PC-3 (cell line): Measurements from ENCODE around the gene GLB1L2. TPM values are rescaled to one million over a fixed set of nuclear protein-coding genes. Genes with fewer than 3 reads are reported as not detected.

Experiments
- ATAC-seq: fragments of 200-7000 bp; cut with Tn5 transposase; 2 replicates; pipeline ENCODE4 v1.9.1; 2020; ENCODE audit warnings: mild to moderate bottlenecking, moderate library complexity
- BruUV-seq: library from RNA; stranded (reverse); fragments of 400-500 nt; replicated peaks from 2 replicates; lab custom pipeline; 2021; lab: Mats Ljungman, UMichigan
- CTCF ChIA-PET: fragments of 300-600 bp; sonication (Branson Sonifier 250); formaldehyde crosslinking; loops from one replicate; lab custom pipeline; 2022; ENCODE audit warnings: antibody characterized with exemption; lab: Charles Lee
- POLR2A ChIA-PET: fragments of 300-600 bp; sonication (Branson Sonifier 250); formaldehyde crosslinking; loops from one replicate; lab custom pipeline; 2022; ENCODE audit warnings: antibody characterized with exemption; ENCODE audit not compliant: unreplicated experiment; lab: Charles Lee
- DNase-seq: peaks from one replicate; pipeline ENCODE4 v3.0.0-alpha.2; 2015
- H2AFZ ChIP-seq: fragments of 300-600 bp; sonication (generic); 2 replicates; pipeline ENCODE4 v1.6.0; 2016; ENCODE audit warnings: antibody characterized with exemption, low read length
- H3F3A ChIP-seq: fragments of 300-600 bp; sonication (generic); one replicate; pipeline ENCODE4 v1.6.0; 2017; ENCODE audit warnings: antibody characterized with exemption, low read length, control low read depth, mild to moderate bottlenecking; ENCODE audit not compliant: unreplicated experiment
- H3K27ac ChIP-seq: fragments of 300-600 bp; sonication (generic); 2 replicates; pipeline ENCODE4 v1.5.1; 2016; ENCODE audit warnings: mild to moderate bottlenecking, low read length
- H3K27me3 ChIP-seq: fragments of 300-600 bp; sonication (generic); 2 replicates; pipeline ENCODE4 v1.6.1; 2016; ENCODE audit warnings: low read length, mixed read lengths
- H3K36me3 ChIP-seq: fragments of 300-600 bp; sonication (generic); 2 replicates; pipeline ENCODE4 v1.6.1; 2016; ENCODE audit warnings: low read depth, mixed run types, low read length, mixed read lengths
- H3K4me1 ChIP-seq: fragments of 300-600 bp; sonication (generic); 2 replicates; pipeline ENCODE4 v1.5.1; 2016; ENCODE audit warnings: low read length; ENCODE audit not compliant: insufficient read depth
- H3K4me2 ChIP-seq: fragments of 300-600 bp; sonication (generic); 2 replicates; pipeline ENCODE4 v1.6.0; 2016; ENCODE audit warnings: low read length
- H3K4me3 ChIP-seq: fragments of 300-600 bp; sonication (generic); 2 replicates; pipeline ENCODE4 v1.5.1; 2016; ENCODE audit warnings: mild to moderate bottlenecking, low read length, mixed read lengths
- H3K79me2 ChIP-seq: fragments of 300-600 bp; sonication (generic); 2 replicates; pipeline ENCODE4 v1.6.1; 2017; ENCODE audit warnings: low read length, mixed read lengths
- H3K9ac ChIP-seq: fragments of 300-600 bp; sonication (generic); 2 replicates; pipeline ENCODE4 v1.6.0; 2016; ENCODE audit warnings: mild to moderate bottlenecking, low read length
- H3K9me2 ChIP-seq: fragments of 300-600 bp; sonication (generic); replicated peaks from 2 replicates; pipeline ENCODE4 v1.6.1; 2016; ENCODE audit warnings: mixed run types, low read length, mixed read lengths
- H3K9me3 ChIP-seq: fragments of 300-600 bp; sonication (generic); 2 replicates; pipeline ENCODE4 v1.6.1; 2016; ENCODE audit warnings: low read length, mixed read lengths
- H4K20me1 ChIP-seq: fragments of 300-600 bp; sonication (generic); 2 replicates; pipeline ENCODE4 v1.6.1; 2016; ENCODE audit warnings: low read length, mixed read lengths
- EZH2 ChIP-seq: fragments of 300-600 bp; sonication (generic); IDR thresholded peaks from one replicate; pipeline ENCODE4 v1.6.1; 2017; ENCODE audit warnings: antibody characterized with exemption, mild to moderate bottlenecking, low read length; ENCODE audit not compliant: unreplicated experiment
- EZH2phosphoT487 ChIP-seq: fragments of 300-600 bp; sonication (generic); IDR thresholded peaks from 2 replicates; pipeline ENCODE4 v1.6.1; 2018; ENCODE audit warnings: mild to moderate bottlenecking, antibody characterized with exemption, low read length, borderline replicate concordance
- intact Hi-C: fragments of 100-400 bp; cut with micrococcal nuclease; formaldehyde crosslinking; loops from 2 replicates; pipeline ENCODE4 v1.9.0; 2023
- total RNA-seq: library from RNA; depleted of rRNA; stranded (reverse); fragments of >200 nt; gene quantifications from 2 replicates; pipeline ENCODE4 v1.2.3, GENCODE V29; 2014
- TF ChIP-seq, protein P1 (sequence below): fragments of 300-600 bp; sonication (generic); conservative IDR thresholded peaks from 2 replicates; pipeline ENCODE4 v1.5.1; 2017; ENCODE audit warnings: antibody characterized with exemption, low read depth, mild to moderate bottlenecking, low read length

The GLB1L2 gene
- total RNA-seq, 1 experiment from 2014 or later = 0.62 TPM

DNA sequence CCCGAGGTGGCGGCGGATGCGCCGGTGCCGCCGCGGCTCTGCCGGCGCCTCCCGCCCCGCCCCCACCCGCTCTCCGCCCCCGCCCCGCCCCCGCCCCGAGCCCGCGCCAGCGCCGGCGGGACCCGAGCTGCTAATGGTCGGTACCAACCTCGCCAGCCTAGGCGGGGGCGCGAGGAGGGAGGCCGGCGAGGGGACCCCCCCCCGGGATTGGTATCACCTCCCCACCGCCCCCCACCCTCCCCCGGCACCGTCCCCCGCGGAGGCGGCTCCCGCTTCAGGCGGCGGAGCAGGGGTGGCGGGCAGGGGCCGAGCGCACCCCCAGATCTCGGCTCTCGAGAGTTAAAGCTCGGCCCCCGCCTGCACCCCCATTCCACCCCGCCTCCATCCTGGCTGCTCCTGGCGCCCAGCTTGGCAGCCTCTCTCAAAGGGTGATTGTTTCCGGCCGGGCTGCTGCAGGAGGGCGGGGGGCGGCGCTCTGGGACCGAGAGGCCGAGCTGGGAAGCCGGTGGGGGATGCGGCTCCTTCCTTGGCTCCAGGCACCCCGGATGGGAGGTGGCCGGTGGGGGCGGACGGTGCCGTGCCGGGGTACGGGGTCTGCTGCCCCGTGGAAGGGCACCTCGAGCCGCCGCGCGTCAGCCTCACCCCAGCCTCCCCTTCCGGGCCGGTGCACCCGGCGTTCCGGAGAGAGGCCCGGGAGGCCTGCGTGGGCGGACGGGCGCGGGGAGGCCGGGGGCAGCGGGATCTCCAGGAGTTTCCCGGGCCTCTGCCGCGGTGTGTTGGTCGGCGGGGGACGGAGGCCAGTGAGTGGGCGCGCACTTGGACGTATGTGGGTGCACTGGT, 80.6 kb downstream of the GLB1L2 start, which contains the start of gene B3GAT1:
B3GAT1 (minus strand) TSS at position 40 of the 840 bp plus-strand sequence. CDS start 24,583 bp downstream, outside the sequence.
- H3K27ac ChIP-seq = no peak within 1 kb of the TSS
- no peaks in the 10 kb centered on the region for H3F3A ChIP-seq
- CTCF ChIA-PET = no interaction called here
- no peak for TF ChIP-seq EZH2
- TF ChIP-seq, protein P1, sequence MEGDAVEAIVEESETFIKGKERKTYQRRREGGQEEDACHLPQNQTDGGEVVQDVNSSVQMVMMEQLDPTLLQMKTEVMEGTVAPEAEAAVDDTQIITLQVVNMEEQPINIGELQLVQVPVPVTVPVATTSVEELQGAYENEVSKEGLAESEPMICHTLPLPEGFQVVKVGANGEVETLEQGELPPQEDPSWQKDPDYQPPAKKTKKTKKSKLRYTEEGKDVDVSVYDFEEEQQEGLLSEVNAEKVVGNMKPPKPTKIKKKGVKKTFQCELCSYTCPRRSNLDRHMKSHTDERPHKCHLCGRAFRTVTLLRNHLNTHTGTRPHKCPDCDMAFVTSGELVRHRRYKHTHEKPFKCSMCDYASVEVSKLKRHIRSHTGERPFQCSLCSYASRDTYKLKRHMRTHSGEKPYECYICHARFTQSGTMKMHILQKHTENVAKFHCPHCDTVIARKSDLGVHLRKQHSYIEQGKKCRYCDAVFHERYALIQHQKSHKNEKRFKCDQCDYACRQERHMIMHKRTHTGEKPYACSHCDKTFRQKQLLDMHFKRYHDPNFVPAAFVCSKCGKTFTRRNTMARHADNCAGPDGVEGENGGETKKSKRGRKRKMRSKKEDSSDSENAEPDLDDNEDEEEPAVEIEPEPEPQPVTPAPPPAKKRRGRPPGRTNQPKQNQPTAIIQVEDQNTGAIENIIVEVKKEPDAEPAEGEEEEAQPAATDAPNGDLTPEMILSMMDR = no peak
- no peak for TF ChIP-seq EZH2phosphoT487
- H3K9me2 ChIP-seq = no peaks in the 10 kb centered on the region
- H3K4me3 ChIP-seq = no peak within 1 kb of the TSS
- H3K36me3 ChIP-seq = no peaks in the 10 kb centered on the region
- intact Hi-C loops = no loop called here
- no peaks in the 10 kb centered on the region for H4K20me1 ChIP-seq
- H3K79me2 ChIP-seq = no peaks in the 10 kb centered on the region
- H3K9ac ChIP-seq = no peak within 1 kb of the TSS
- no TSS peak for BruUV-seq
- POLR2A ChIA-PET = no interaction called here
- no peak within 1 kb of the TSS for H2AFZ ChIP-seq
- no peaks in the 10 kb centered on the region for H3K4me1 ChIP-seq
- peaks cover 77% of the 10 kb centered on the region for H3K27me3 ChIP-seq
- no peak within 1 kb of the TSS for H3K4me2 ChIP-seq
- ATAC-seq = no peak
- no peaks in the 10 kb centered on the region for H3K9me3 ChIP-seq
- DNase-seq = no peak

DNA sequence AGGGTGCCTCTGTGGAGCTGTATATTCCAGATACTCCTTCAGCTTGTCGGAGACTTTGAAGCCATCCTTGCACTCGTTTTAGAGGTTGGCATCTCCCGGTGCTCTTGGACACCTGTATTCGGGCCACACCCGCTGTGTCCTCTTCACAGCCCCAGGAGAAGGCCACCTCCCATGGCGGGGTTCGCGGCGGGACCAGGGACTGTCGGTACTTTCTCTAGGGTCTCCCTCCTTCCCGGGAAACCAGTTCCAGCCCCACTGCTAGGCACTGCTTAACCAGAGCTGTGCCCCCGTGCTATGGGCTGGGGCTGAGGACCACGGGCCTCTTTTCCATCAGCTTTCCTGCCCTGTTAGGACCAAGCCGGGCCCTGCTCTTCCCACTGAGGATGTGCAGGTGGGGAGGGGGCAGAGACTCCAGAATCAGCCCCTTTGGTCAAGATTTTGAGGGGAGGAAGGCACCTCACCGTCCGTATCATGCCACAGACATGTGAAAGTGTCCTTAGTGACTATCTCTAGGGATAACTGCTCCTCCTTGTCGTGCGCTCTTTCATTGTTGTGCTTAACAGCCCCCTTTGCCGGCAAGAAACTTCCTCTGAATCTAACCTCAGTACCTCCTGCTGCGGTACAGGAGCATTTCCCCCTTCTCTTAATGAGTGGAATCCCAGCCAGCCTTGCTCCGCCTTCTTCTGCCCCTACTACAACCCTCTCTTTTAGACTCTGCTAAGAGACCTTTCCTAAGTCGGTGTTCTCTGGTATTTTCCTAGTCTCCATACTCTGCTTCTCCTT, 81.4 kb downstream of the GLB1L2 start:
- Histone ChIP-seq H3K36me3 (no peaks in the 10 kb centered on the region), H3F3A (no peaks in the 10 kb centered on the region), H3K4me3 (no peak overlapping the region), H3K27ac (no peak overlapping the region), H4K20me1 (no peaks in the 10 kb centered on the region), H3K9ac (no peak overlapping the region), H2AFZ (no peak overlapping the region), H3K27me3 (peaks cover 84% of the 10 kb centered on the region), H3K9me3 (0 out of 2 replicates have a peak, but pooled peaks cover 3% of the 10 kb centered on the region), H3K4me1 (no peaks in the 10 kb centered on the region), H3K9me2 (no peaks in the 10 kb centered on the region), H3K79me2 (no peaks in the 10 kb centered on the region), H3K4me2 (no peak overlapping the region)
- CTCF ChIA-PET = no interaction called here
- intact Hi-C loops = no loop called here
- DNase-seq (no peak), ATAC-seq (no peak)
- POLR2A ChIA-PET = no interaction called here
- TF ChIP-seq EZH2phosphoT487 (no peak), EZH2 (no peak)
- TF ChIP-seq, protein P1 = no peak
- BruUV-seq = no TSS peak
